Parathyroid adenoma (tissue), 2 donors: ENCODE data around the gene SPATA31A6.
"Not testable (repeated sequence)": the region's sequence is repeated elsewhere in the genome, so short reads cannot be mapped to it uniquely, and the experiment has no call there.

ENCODE experiments used
- H2AFZ ChIP-seq: fragments of 300-600 bp; sonication (generic); one replicate; pipeline ENCODE4 v1.7.0; 2017; ENCODE audit warnings: antibody characterized with exemption, mild to moderate bottlenecking
- H3K27ac ChIP-seq: fragments of 300-600 bp; sonication (generic); one replicate; pipeline ENCODE4 v1.7.0; 2017
- H3K27me3 ChIP-seq: fragments of 300-600 bp; sonication (generic); one replicate; pipeline ENCODE4 v1.7.0; 2017; ENCODE audit warnings: low read length; ENCODE audit not compliant: control insufficient read depth, insufficient read depth
- H3K36me3 ChIP-seq: fragments of 300-600 bp; sonication (generic); one replicate; pipeline ENCODE4 v1.7.0; 2017; ENCODE audit warnings: low read length; ENCODE audit not compliant: control insufficient read depth, insufficient read depth
- H3K4me1 ChIP-seq: fragments of 300-600 bp; sonication (generic); one replicate; pipeline ENCODE4 v1.7.0; 2017; ENCODE audit warnings: control low read depth
- H3K4me2 ChIP-seq: fragments of 300-600 bp; sonication (generic); one replicate; pipeline ENCODE4 v1.7.0; 2017; ENCODE audit warnings: low read length
- H3K4me3 ChIP-seq: fragments of 300-600 bp; sonication (generic); one replicate; pipeline ENCODE4 v1.7.0; 2017; ENCODE audit warnings: low read depth, low read length
- H3K79me2 ChIP-seq: fragments of 300-600 bp; sonication (generic); one replicate; pipeline ENCODE4 v1.7.0; 2017; ENCODE audit warnings: control low read depth
- H3K9ac ChIP-seq: fragments of 300-600 bp; sonication (generic); one replicate; pipeline ENCODE4 v1.7.0; 2017; ENCODE audit warnings: mild to moderate bottlenecking
- H3K9me3 ChIP-seq: fragments of 300-600 bp; sonication (generic); one replicate; pipeline ENCODE4 v1.7.0; 2017; ENCODE audit warnings: low read length; ENCODE audit not compliant: control insufficient read depth
- CTCF ChIP-seq: fragments of 300-600 bp; sonication (generic); IDR thresholded peaks from one replicate; pipeline ENCODE4 v1.7.0; 2017; ENCODE audit warnings: antibody characterized with exemption, mild to moderate bottlenecking
- donor health status: primary hyperparathyroidism.

The SPATA31A6 gene

GRCh38 chr9:42183359-42183758, at the start of gene SPATA31A6:
SPATA31A6 (plus strand) TSS chr9:42183659; CDS start chr9:42183688, 29 bp downstream.
- H2AFZ ChIP-seq, H3K4me3 ChIP-seq: not testable (repeated sequence)

DNA sequence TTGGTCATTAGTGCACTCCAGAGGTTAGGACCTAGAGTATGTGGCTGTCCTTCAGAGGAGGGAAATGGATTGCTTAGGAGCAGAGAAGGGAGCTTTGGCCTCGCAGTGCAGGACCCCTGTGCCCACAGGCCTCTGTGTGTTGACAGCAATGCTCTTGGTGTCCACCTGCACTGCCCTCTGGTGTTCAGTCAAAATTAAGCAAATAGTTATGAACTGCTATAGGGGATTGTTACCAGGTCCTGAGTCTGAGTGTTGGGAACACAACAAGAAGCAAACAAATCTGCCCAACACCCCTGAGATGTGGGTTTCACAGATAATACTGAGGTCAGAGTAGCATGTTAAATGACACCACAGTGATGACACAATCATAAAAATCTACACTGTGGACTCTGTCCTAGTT, 23.2 kb upstream of the SPATA31A6 start:
- not testable (repeated sequence) for H3K4me1 ChIP-seq
- TF ChIP-seq CTCF: peak; percentile 16

More at GRCh38 chr9:42183359-42183758, at the start of gene SPATA31A6:
- not testable (repeated sequence) for H3K27ac ChIP-seq, H3K4me2 ChIP-seq, H3K9me3 ChIP-seq, H3K9ac ChIP-seq, H3K79me2 ChIP-seq, H3K36me3 ChIP-seq, H3K4me1 ChIP-seq, H3K27me3 ChIP-seq

DNA sequence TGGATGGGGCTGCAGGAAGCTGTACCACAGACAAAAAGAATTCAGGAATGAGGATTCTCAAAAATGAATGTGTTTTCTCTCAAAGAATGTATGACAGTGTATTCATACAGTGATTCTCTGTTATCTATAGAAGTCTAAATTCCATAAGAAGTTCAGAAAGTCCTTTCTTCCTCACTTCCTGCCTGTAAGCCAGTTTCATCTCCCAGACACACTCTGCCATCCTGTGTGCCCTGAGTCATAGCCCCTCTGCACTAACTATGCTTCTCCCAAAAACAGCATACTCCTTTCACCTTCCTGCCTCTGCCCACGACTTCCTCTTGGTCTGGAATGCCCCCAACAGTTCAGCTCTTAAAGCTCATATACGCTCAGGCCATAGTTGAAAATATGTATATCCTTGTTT, 36.4 kb downstream of the SPATA31A6 start:
- not testable (repeated sequence) for H3K27ac ChIP-seq, H2AFZ ChIP-seq, H3K4me2 ChIP-seq, H3K4me1 ChIP-seq, H3K4me3 ChIP-seq, H3K9ac ChIP-seq, H3K36me3 ChIP-seq, H3K79me2 ChIP-seq, H3K9me3 ChIP-seq, H3K27me3 ChIP-seq

More for the DNA sequence above, 23.2 kb upstream of the SPATA31A6 start:
- H3K27me3 ChIP-seq, H3K27ac ChIP-seq, H3K79me2 ChIP-seq, H3K9me3 ChIP-seq, H3K36me3 ChIP-seq, H3K4me3 ChIP-seq, H3K9ac ChIP-seq, H3K4me2 ChIP-seq, H2AFZ ChIP-seq: not testable (repeated sequence)

GRCh38 chr9:42223230-42223629, 39.8 kb downstream of the SPATA31A6 start:
- not testable (repeated sequence) for H3K27me3 ChIP-seq, H3K9me3 ChIP-seq, H3K4me2 ChIP-seq, H3K4me3 ChIP-seq, H3K9ac ChIP-seq, H3K27ac ChIP-seq, H3K79me2 ChIP-seq, H2AFZ ChIP-seq, H3K4me1 ChIP-seq, H3K36me3 ChIP-seq

GRCh38 chr9:42233031-42233430, 49.6 kb downstream of the SPATA31A6 start:
- not testable (repeated sequence) for H3K36me3 ChIP-seq, H3K4me1 ChIP-seq, H2AFZ ChIP-seq, H3K27ac ChIP-seq, H3K79me2 ChIP-seq, H3K9me3 ChIP-seq, H3K4me2 ChIP-seq, H3K9ac ChIP-seq, H3K4me3 ChIP-seq, H3K27me3 ChIP-seq

DNA sequence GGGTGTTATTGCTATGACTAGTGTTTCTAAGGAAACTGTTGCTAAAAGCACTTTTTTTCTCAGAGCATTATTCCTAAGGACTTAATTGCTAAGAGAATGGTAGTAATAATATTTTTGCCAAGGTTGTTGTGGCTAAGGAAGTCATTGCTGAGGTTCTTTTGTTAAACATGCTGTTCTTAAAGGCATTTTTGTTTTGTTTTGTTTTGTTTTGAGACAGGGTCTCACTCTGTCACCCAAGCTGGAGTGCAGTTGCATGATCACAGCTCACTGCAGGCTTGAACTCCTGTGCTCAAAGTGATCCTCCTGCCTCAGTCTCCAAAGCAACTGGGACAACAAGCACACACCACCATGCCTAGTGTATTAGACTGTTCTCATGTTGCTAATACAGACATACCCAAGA, 51.2 kb downstream of the SPATA31A6 start:
- not testable (repeated sequence) for H3K9ac ChIP-seq, H3K4me3 ChIP-seq, H2AFZ ChIP-seq, H3K36me3 ChIP-seq, H3K4me2 ChIP-seq, H3K4me1 ChIP-seq, H3K9me3 ChIP-seq, H3K27ac ChIP-seq, H3K27me3 ChIP-seq, H3K79me2 ChIP-seq

DNA sequence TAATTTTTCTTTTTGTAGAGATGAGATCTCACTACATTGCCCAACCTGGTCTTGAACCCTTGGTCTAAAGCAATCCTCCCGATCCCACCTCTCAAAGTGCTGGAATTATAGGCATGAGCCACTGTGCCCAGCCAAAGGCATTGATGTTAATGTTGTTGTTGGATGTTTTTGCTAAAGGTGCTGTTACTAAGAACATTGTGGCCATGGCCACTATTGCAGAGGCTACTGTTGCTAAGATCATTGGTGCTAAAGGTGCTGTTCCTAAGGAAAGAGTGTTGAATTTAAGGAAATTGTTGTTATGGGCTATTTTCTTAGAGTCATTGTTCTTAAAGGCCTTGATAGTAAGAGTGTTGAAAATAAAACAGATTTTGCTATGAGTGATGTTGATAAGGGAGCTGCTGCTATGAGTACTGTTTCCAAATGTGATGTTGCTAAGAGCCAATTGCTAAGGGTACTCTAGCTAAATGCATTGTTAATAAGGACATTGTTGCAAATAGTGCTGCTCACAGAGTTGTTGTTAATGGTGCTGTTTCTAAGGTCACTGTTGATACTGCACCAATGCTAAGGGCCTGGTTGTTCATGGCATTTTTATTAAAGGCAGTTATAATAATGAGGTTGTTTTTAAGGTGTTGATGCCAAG, 52.0 kb downstream of the SPATA31A6 start:
- H3K4me3 ChIP-seq, H3K4me1 ChIP-seq, H2AFZ ChIP-seq, H3K79me2 ChIP-seq, H3K27ac ChIP-seq, H3K9me3 ChIP-seq, H3K4me2 ChIP-seq, H3K27me3 ChIP-seq, H3K9ac ChIP-seq, H3K36me3 ChIP-seq: not testable (repeated sequence)

DNA sequence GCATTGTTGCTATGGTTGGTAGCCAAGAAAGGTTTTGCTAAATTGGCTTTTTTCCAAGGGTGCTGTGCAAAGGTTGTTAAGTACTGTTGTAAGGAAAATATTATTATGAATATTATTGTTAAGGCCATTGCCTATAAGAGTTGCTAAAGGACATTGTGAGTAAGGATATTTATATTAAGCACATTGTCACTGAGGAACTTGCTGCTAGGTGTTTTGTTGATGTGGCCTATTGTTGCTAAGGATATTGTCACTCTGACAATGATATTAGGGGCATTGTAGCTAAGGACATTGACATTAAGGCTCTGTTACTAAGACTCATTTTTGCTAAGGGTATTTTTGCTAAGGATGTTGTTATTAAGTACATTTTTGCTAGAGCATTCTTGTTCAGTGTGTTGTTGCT, 52.6 kb downstream of the SPATA31A6 start:
- H2AFZ ChIP-seq, H3K79me2 ChIP-seq, H3K36me3 ChIP-seq, H3K9me3 ChIP-seq, H3K4me3 ChIP-seq, H3K4me1 ChIP-seq, H3K27me3 ChIP-seq, H3K4me2 ChIP-seq, H3K9ac ChIP-seq, H3K27ac ChIP-seq: not testable (repeated sequence)

- H3K79me2 ChIP-seq, H3K9me3 ChIP-seq, H3K4me2 ChIP-seq, H3K36me3 ChIP-seq, H3K4me3 ChIP-seq, H2AFZ ChIP-seq, H3K9ac ChIP-seq, H3K27me3 ChIP-seq, H3K4me1 ChIP-seq, H3K27ac ChIP-seq: not testable (repeated sequence)
Observed at GRCh38 chr9:42237381-42237780, 53.9 kb downstream of the SPATA31A6 start.

- H3K79me2 ChIP-seq, H3K27me3 ChIP-seq, H2AFZ ChIP-seq, H3K4me3 ChIP-seq, H3K9me3 ChIP-seq, H3K4me1 ChIP-seq, H3K27ac ChIP-seq, H3K9ac ChIP-seq, H3K4me2 ChIP-seq, H3K36me3 ChIP-seq: not testable (repeated sequence)
Observed at GRCh38 chr9:42238862-42239261, 55.4 kb downstream of the SPATA31A6 start.
